HG02870 (cell line): ENCODE measurements around the gene ILF3.
"Not testable (repeated sequence)": the region's sequence is repeated elsewhere in the genome, so short reads cannot be mapped to it uniquely, and the experiment has no call there.

Source experiments
- ATAC-seq: cut with Tn5 transposase; IDR thresholded peaks from one replicate; pipeline ENCODE4 v1.9.1; 2021; ENCODE audit warnings: mild to moderate bottlenecking, moderate library complexity; ENCODE audit not compliant: unreplicated experiment

The ILF3 gene

GRCh38 chr19:10671922-10672321, 17.8 kb downstream of the ILF3 start:
- ATAC-seq = not testable (repeated sequence)

GRCh38 chr19:10675214-10675613, 21.1 kb downstream of the ILF3 start:
- not testable (repeated sequence) for ATAC-seq

- no peak for ATAC-seq
Observed at GRCh38 chr19:10677751-10678150, 23.6 kb downstream of the ILF3 start.

GRCh38 chr19:10678813-10679212, 24.7 kb downstream of the ILF3 start:
- no peak for ATAC-seq

GRCh38 chr19:10679743-10680142, 25.6 kb downstream of the ILF3 start:
- ATAC-seq = no peak

GRCh38 chr19:10680545-10681135, 26.5 kb downstream of the ILF3 start:
- no peak for ATAC-seq

GRCh38 chr19:10681658-10682057, 27.5 kb downstream of the ILF3 start:
- no peak for ATAC-seq

- no peak for ATAC-seq
Observed at GRCh38 chr19:10682397-10683063, 28.4 kb downstream of the ILF3 start.

- ATAC-seq = no peak
Observed at GRCh38 chr19:10683064-10683426, 28.9 kb downstream of the ILF3 start.

GRCh38 chr19:10683582-10683981, 29.4 kb downstream of the ILF3 start:
- no peak for ATAC-seq

- no peak for ATAC-seq
Observed at GRCh38 chr19:10685210-10685609, 31.1 kb downstream of the ILF3 start.

GRCh38 chr19:10686193-10686592, 32.0 kb downstream of the ILF3 start:
- no peak for ATAC-seq

GRCh38 chr19:10686661-10687517, 32.7 kb downstream of the ILF3 start:
- no peak for ATAC-seq

GRCh38 chr19:10687518-10688288, 33.6 kb downstream of the ILF3 start:
- no peak for ATAC-seq

- no peak for ATAC-seq
Observed at GRCh38 chr19:10688545-10689280, 34.6 kb downstream of the ILF3 start.

- ATAC-seq = no peak
Observed at GRCh38 chr19:10690341-10690781, 36.2 kb downstream of the ILF3 start.

GRCh38 chr19:10691178-10691881, 37.2 kb downstream of the ILF3 start:
- ATAC-seq = no peak

GRCh38 chr19:10691883-10692282, 37.7 kb downstream of the ILF3 start:
- ATAC-seq = no peak

GRCh38 chr19:10692673-10693264, 38.6 kb downstream of the ILF3 start:
- ATAC-seq = no peak
